Right lobe of liver (tissue), 4 donors: ENCODE measurements around the gene KRT24.
"Not testable (repeated sequence)": the region's sequence is repeated elsewhere in the genome, so short reads cannot be mapped to it uniquely, and the experiment has no call there.

ENCODE experiments used
- POLR2A ChIP-seq: fragments of 450-650 bp; IDR thresholded peaks from one replicate; pipeline ENCODE4 v1.6.1; 2017; ENCODE audit warnings: antibody characterized with exemption, mild to moderate bottlenecking
- TF ChIP-seq, protein P1 (sequence below), 4 donors: fragments of 200-600 bp in 3 of 4; fragments of 450-650 bp in 1 of 4; IDR thresholded peaks; one replicate each; pipeline versions ENCODE4 v1.5.1 to v1.8.0; 2016 to 2022; ENCODE audit warnings: antibody characterized with exemption in 4 of 4, mild to moderate bottlenecking in 2 of 4
- donor health status: DM: no; HTN: no; CAD: no.
- donor health status: DM: no; HTN: no; CAD: no.
- donor health status: DM: no; HTN: yes; CAD: no.

DNA sequence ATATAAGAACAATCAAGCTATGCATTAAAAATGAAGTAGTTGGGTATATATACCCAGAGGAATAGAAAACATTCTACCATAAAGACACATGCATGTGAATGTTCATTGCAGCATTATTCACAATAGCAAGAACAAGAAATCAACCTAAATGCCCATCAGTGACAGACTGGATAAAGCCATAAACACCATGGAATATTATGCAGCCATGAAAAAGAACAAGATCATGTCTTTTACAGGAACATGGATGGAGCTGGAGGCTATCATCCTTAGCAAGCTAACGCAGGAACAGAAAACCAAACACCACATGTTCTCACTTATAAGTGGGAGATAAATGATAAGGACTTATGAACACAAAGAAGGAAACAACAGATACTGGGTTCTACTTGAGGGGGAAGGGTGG lies 45.1 kb upstream of the KRT24 start:
- TF ChIP-seq, protein P1, sequence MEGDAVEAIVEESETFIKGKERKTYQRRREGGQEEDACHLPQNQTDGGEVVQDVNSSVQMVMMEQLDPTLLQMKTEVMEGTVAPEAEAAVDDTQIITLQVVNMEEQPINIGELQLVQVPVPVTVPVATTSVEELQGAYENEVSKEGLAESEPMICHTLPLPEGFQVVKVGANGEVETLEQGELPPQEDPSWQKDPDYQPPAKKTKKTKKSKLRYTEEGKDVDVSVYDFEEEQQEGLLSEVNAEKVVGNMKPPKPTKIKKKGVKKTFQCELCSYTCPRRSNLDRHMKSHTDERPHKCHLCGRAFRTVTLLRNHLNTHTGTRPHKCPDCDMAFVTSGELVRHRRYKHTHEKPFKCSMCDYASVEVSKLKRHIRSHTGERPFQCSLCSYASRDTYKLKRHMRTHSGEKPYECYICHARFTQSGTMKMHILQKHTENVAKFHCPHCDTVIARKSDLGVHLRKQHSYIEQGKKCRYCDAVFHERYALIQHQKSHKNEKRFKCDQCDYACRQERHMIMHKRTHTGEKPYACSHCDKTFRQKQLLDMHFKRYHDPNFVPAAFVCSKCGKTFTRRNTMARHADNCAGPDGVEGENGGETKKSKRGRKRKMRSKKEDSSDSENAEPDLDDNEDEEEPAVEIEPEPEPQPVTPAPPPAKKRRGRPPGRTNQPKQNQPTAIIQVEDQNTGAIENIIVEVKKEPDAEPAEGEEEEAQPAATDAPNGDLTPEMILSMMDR (IDR thresholded peaks at IDR 0.05) = not testable (repeated sequence)
- not testable (repeated sequence) for TF ChIP-seq POLR2A
